B cell (primary cell): ENCODE results near the gene C21orf58. TPM values are rescaled to one million over a fixed set of nuclear protein-coding genes. Genes with fewer than 3 reads are reported as not detected.
A peak's percentile ranks its signal among the peaks of the same experiment; 100 is the strongest.

ENCODE experiments used
- ATAC-seq: fragments of 200-7000 bp; cut with Tn5 transposase; one replicate; pipeline ENCODE4 v1.10.0; 2021; ENCODE audit warnings: low read depth, mild to moderate bottlenecking, moderate number of reproducible peaks, moderate library complexity
- CTCF ChIA-PET: fragments of 350-600 bp; sonication (Branson Sonifier 250); formaldehyde crosslinking; loops from one replicate; lab custom pipeline; 2021; ENCODE audit warnings: antibody characterized with exemption, inconsistent platforms; lab: Charles Lee
- POLR2A ChIA-PET: fragments of 350-600 bp; sonication (Branson Sonifier 250); formaldehyde crosslinking; loops from one replicate; lab custom pipeline; 2021; ENCODE audit warnings: antibody characterized with exemption; lab: Charles Lee
- DNase-seq: peaks from one replicate; pipeline ENCODE4 v3.0.0; 2013
- H2AFZ ChIP-seq: 2 replicates; pipeline ENCODE4 v1.6.1; 2012; ENCODE audit warnings: mild to moderate bottlenecking, low read depth, low read length; ENCODE audit not compliant: insufficient read depth, poor library complexity, severe bottlenecking
- H3K27ac ChIP-seq, 2 donors: 1 replicate in 1 of 2; 2 replicates in 1 of 2; pipeline ENCODE4 v1.5.1; 2012 to 2013; ENCODE audit warnings: low read length in 2 of 2, mild to moderate bottlenecking in 2 of 2, moderate library complexity in 1 of 2
- H3K27me3 ChIP-seq, 4 experiments: fragments of 200-600 bp in 1 of 4; sonication (generic) in 1 of 4; replicated peaks in 1 of 4; 1 replicate in 2 of 4; 2 replicates in 2 of 4; pipeline versions ENCODE4 v1.6.1 to v1.7.0; 2013 to 2016; ENCODE audit warnings: low read length in 3 of 4, mild to moderate bottlenecking in 2 of 4, mixed read lengths in 1 of 4, moderate library complexity in 1 of 4; ENCODE audit not compliant: insufficient read depth in 4 of 4, control insufficient read depth in 3 of 4; ENCODE audit errors: control extremely low read depth in 1 of 4
- H3K36me3 ChIP-seq, 2 experiments: replicated peaks in 1 of 2; 1 replicate in 1 of 2; 2 replicates in 1 of 2; pipeline versions ENCODE4 v1.6.1 to v1.7.1; 2013; ENCODE audit warnings: low read length in 1 of 2; ENCODE audit not compliant: insufficient read depth in 2 of 2, control insufficient read depth in 1 of 2; ENCODE audit errors: control extremely low read depth in 1 of 2, extremely low read depth in 1 of 2
- H3K4me1 ChIP-seq, 2 donors: fragments of 200-600 bp in 1 of 2; sonication (generic) in 1 of 2; 1 replicate in 1 of 2; 2 replicates in 1 of 2; pipeline versions ENCODE4 v1.5.1 to v1.6.1; 2013 to 2017; ENCODE audit warnings: low read length in 2 of 2; ENCODE audit not compliant: control insufficient read depth in 2 of 2, insufficient read depth in 2 of 2
- H3K4me2 ChIP-seq: replicated peaks from 2 replicates; pipeline ENCODE3; 2012; ENCODE audit warnings: mild to moderate bottlenecking, low read depth, low read length; ENCODE audit not compliant: poor library complexity, severe bottlenecking
- H3K4me3 ChIP-seq, 5 experiments: fragments of 200-600 bp in 1 of 5; sonication (generic) in 1 of 5; 1 replicate in 3 of 5; 2 replicates in 2 of 5; pipeline versions ENCODE4 v1.5.1 to v1.7.0; 2011 to 2016; ENCODE audit warnings: low read length in 4 of 5, mild to moderate bottlenecking in 4 of 5, low read depth in 2 of 5, control low read depth in 1 of 5, moderate library complexity in 1 of 5; ENCODE audit not compliant: insufficient read depth in 1 of 5; ENCODE audit errors: control extremely low read depth in 1 of 5, extremely low read depth in 1 of 5
- H3K79me2 ChIP-seq: fragments of 200-600 bp; sonication (generic); one replicate; pipeline ENCODE4 v1.6.0; 2016; ENCODE audit warnings: low read length; ENCODE audit not compliant: control insufficient read depth, insufficient read depth
- H3K9ac ChIP-seq: fragments of 200-600 bp; sonication (generic); 2 replicates; pipeline ENCODE4 v1.6.1; 2017; ENCODE audit warnings: mild to moderate bottlenecking, low read length, moderate library complexity
- H3K9me3 ChIP-seq, 3 donors: one replicate each; pipeline versions ENCODE4 v1.6.1 to v1.7.1; 2013; ENCODE audit warnings: low read length in 2 of 3; ENCODE audit not compliant: control insufficient read depth in 2 of 3, insufficient read depth in 1 of 3; ENCODE audit errors: control extremely low read depth in 1 of 3
- H4K20me1 ChIP-seq: 2 replicates; pipeline ENCODE4 v1.6.0; 2012; ENCODE audit warnings: mild to moderate bottlenecking, low read length; ENCODE audit not compliant: insufficient read depth, control insufficient read depth, poor library complexity, severe bottlenecking
- H3K27ac Mint-ChIP-seq: one replicate; pipeline ENCODE4 v1.8.0; 2021; ENCODE audit warnings: mixed read lengths
- H3K27me3 Mint-ChIP-seq: one replicate; pipeline ENCODE4 v1.8.0; 2021; ENCODE audit warnings: mixed read lengths
- H3K4me1 Mint-ChIP-seq: one replicate; pipeline ENCODE4 v1.8.0; 2021; ENCODE audit warnings: mixed read lengths
- H3K4me3 Mint-ChIP-seq: one replicate; pipeline ENCODE4 v1.8.0; 2021; ENCODE audit warnings: mixed read lengths
- H3K9me3 Mint-ChIP-seq: one replicate; pipeline ENCODE4 v1.8.0; 2022; ENCODE audit warnings: mixed read lengths; ENCODE audit not compliant: insufficient read depth
- EZH2 ChIP-seq: IDR thresholded peaks from 2 replicates; pipeline ENCODE4 v1.6.1; 2012; ENCODE audit warnings: borderline replicate concordance, low read depth, mild to moderate bottlenecking, moderate library complexity, low read length; ENCODE audit not compliant: insufficient read depth, poor library complexity, severe bottlenecking
- WGBS: methylation state at CpG from one replicate; pipeline ENCODE4 v1.1.5; 2013; ENCODE audit warnings: missing lambda C conversion rate; ENCODE audit not compliant: insufficient coverage; 5-methylcytosine and 5-hydroxymethylcytosine counted together
- intact Hi-C: fragments of 100-400 bp; cut with micrococcal nuclease; formaldehyde crosslinking; loops from one replicate; pipeline ENCODE4 v1.10.0; 2022
- polyA plus RNA-seq: library from polyadenylated mRNA; depleted of rRNA; stranded (reverse); fragments of >200 nt; gene quantifications from 2 replicates; pipeline ENCODE4 v1.2.3, GENCODE V29; 2012
- total RNA-seq, 2 donors: library from RNA; stranded (reverse); fragments of 120-200 nt in 1 of 2; gene quantifications; 1 replicate in 1 of 2; 2 replicates in 1 of 2; pipeline versions ENCODE4 v1.2.3 to v1.2.4, GENCODE V29; 2013 to 2022
- TF ChIP-seq, protein P1 (sequence below): fragments of 200-600 bp; IDR thresholded peaks from one replicate; pipeline ENCODE4 v1.8.0; 2022; ENCODE audit warnings: antibody characterized with exemption, mild to moderate bottlenecking

Gene C21orf58
- total and polyA plus RNA-seq, 2 donors (not counting 1 experiment from before 2014, with no cell fraction given): 6.3 to 9.5 TPM

DNA sequence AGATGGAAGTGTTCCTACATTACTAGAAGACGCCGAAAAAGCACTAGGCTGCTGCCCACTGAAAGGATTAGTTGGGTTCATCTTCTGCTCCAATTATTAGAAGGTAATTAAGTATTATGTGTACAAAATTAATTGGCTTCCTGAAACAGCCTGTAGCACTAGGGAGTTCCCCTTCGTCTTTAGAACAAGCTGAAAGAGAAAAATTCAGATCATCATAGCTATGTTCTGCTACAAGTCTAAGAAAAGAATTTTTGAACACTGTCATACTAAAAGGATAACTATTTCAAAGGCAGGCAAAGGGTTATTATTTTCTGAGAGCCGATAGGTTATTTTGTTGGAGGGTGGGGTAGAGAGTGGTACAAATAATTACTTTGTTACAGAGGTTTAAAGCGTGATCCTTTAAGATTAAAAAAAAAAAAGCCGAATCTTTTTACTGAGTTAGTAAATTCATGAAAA lies 38.4 kb downstream of the C21orf58 start, which contains the start of gene MCM3AP:
Gene MCM3AP, minus strand, starts transcription at position 406 of the 456 bp plus-strand sequence. Its CDS starts 325 bp downstream, at position 81.
- Histone ChIP-seq H3K36me3 (peaks cover 0 to 23% of the 10 kb centered on the region in 2 experiments), H4K20me1 (peaks cover 46% of the 10 kb centered on the region), H3K79me2 (peaks cover 55% of the 10 kb centered on the region), H3K4me2 (peak within 1 kb of the TSS; percentile 84), H3K9me3 (no peaks in the 10 kb centered on the region), H3K9ac (peak within 1 kb of the TSS; percentile 78), H3K27me3 (no peaks in the 10 kb centered on the region), H3K27ac (peak within 1 kb of the TSS; percentile 61 to 87), H3K4me1 (peaks cover 29 to 47% of the 10 kb centered on the region in 2 donors), H3K4me3 (peak within 1 kb of the TSS; percentile 68 to 86 (median 78)), H2AFZ (peak within 1 kb of the TSS; percentile 94)
- Mint-ChIP-seq H3K27ac (peak within 1 kb of the TSS; percentile 92), H3K4me3 (peak within 1 kb of the TSS; percentile 93), H3K9me3 (no peaks in the 10 kb centered on the region), H3K4me1 (peaks cover 45% of the 10 kb centered on the region), H3K27me3 (no peaks in the 10 kb centered on the region)
- ATAC-seq (no peak), DNase-seq (no peak)
- no CpG with 5 or more reads among the region's 6 CpGs for WGBS
- CTCF ChIA-PET: interaction anchor here (0.8 to 3.0 kb wide), 5 partner anchors 40 to 142 kb away, joined by 3 to 17 read pairs (median 4); a partner anchor contains a TSS
- intact Hi-C loops: no loop called here
- TF ChIP-seq EZH2: no peak
- TF ChIP-seq, protein P1, sequence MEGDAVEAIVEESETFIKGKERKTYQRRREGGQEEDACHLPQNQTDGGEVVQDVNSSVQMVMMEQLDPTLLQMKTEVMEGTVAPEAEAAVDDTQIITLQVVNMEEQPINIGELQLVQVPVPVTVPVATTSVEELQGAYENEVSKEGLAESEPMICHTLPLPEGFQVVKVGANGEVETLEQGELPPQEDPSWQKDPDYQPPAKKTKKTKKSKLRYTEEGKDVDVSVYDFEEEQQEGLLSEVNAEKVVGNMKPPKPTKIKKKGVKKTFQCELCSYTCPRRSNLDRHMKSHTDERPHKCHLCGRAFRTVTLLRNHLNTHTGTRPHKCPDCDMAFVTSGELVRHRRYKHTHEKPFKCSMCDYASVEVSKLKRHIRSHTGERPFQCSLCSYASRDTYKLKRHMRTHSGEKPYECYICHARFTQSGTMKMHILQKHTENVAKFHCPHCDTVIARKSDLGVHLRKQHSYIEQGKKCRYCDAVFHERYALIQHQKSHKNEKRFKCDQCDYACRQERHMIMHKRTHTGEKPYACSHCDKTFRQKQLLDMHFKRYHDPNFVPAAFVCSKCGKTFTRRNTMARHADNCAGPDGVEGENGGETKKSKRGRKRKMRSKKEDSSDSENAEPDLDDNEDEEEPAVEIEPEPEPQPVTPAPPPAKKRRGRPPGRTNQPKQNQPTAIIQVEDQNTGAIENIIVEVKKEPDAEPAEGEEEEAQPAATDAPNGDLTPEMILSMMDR: no peak
- POLR2A ChIA-PET: no interaction called here

DNA sequence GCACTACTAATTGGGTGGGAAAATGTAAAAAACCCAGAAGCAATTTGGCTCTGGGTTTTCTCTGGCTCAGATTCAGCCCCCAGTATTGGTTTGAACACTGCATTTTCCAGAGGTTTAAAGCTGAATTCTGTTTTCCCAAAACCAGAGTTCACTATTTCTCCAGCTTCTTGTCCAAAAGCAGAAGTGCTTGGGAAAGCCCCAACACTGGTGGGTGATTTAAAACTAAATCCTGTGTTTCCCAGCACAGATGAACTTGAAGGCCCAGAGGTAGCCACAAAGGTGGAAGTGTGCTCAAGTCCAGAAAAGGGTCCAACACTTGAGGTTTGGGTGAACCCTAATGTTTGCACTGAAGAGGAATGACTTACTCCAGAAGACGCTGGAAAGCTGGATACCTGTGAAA lies 38.9 kb downstream of the C21orf58 start:
- TF ChIP-seq, protein P1: no peak
- no peak for TF ChIP-seq EZH2
- Histone ChIP-seq H3K9me3 (no peaks in the 10 kb centered on the region), H3K9ac (peak overlapping the region; percentile 78), H2AFZ (no peak overlapping the region), H3K4me3 (peak overlapping the region in 1 of 5 experiments; percentile 86), H3K27ac (no peak overlapping the region), H3K4me1 (peaks cover 29 to 44% of the 10 kb centered on the region in 2 donors), H3K36me3 (peaks cover 0 to 28% of the 10 kb centered on the region in 2 experiments), H3K27me3 (no peaks in the 10 kb centered on the region), H4K20me1 (peaks cover 51% of the 10 kb centered on the region), H3K4me2 (peak overlapping the region; percentile 84), H3K79me2 (peaks cover 60% of the 10 kb centered on the region)
- intact Hi-C loops: no loop called here
- Mint-ChIP-seq H3K4me3 (peak overlapping the region; percentile 93), H3K27ac (peak overlapping the region; percentile 92), H3K27me3 (no peaks in the 10 kb centered on the region), H3K4me1 (peaks cover 44% of the 10 kb centered on the region), H3K9me3 (no peaks in the 10 kb centered on the region)
- 100% methylated on average over 1 of the region's 1 CpG for WGBS
- CTCF ChIA-PET: interaction anchor here (1.2 to 3.0 kb wide), 4 partner anchors 41 to 142 kb away, joined by 4 to 17 read pairs (median 4); a partner anchor contains a TSS
- ATAC-seq: no peak
- POLR2A ChIA-PET: no interaction called here
- DNase-seq: no peak
